NOMO-1 (cell line): Measurements from ENCODE around the gene SNX8.
"Not testable (repeated sequence)": the region's sequence is repeated elsewhere in the genome, so short reads cannot be mapped to it uniquely, and the experiment has no call there.

Source experiments
- DNase-seq, 2 experiments: peaks; one replicate each; lab custom pipeline; 2025; ENCODE audit not compliant: unreplicated experiment in 2 of 2; lab: John Stamatoyannopoulos, UW

SNX8 gene

GRCh38 chr7:2295936-2296620 lies 18.2 kb downstream of the SNX8 start:
- DNase-seq: no peak

GRCh38 chr7:2290877-2291276 lies 23.4 kb downstream of the SNX8 start:
- DNase-seq: no peak

- no peak for DNase-seq
These were observed 24.6 kb downstream of the SNX8 start for GRCh38 chr7:2289621-2290020.

GRCh38 chr7:2289111-2289586 lies 25.1 kb downstream of the SNX8 start:
- no peak for DNase-seq

GRCh38 chr7:2288503-2288902 lies 25.7 kb downstream of the SNX8 start:
- DNase-seq: no peak

GRCh38 chr7:2287745-2288144 lies 26.5 kb downstream of the SNX8 start:
- DNase-seq: no peak

GRCh38 chr7:2283074-2283473 lies 31.2 kb downstream of the SNX8 start:
- DNase-seq: no peak

GRCh38 chr7:2282185-2282751 lies 32.0 kb downstream of the SNX8 start:
- no peak for DNase-seq

- DNase-seq: no peak
These were observed 32.7 kb downstream of the SNX8 start for GRCh38 chr7:2281541-2281940.

- DNase-seq: no peak
These were observed 33.8 kb downstream of the SNX8 start for GRCh38 chr7:2280424-2280823.

- no peak for DNase-seq
These were observed 34.3 kb downstream of the SNX8 start for GRCh38 chr7:2279896-2280295.

- DNase-seq: no peak
These were observed 36.2 kb downstream of the SNX8 start for GRCh38 chr7:2278026-2278425.

GRCh38 chr7:2276107-2276506 lies 38.1 kb downstream of the SNX8 start:
- no peak for DNase-seq

GRCh38 chr7:2275101-2275500 lies 39.1 kb downstream of the SNX8 start:
- DNase-seq: no peak

GRCh38 chr7:2274666-2275065 lies 39.6 kb downstream of the SNX8 start:
- no peak for DNase-seq

- DNase-seq: no peak
These were observed 40.4 kb downstream of the SNX8 start for GRCh38 chr7:2273866-2274265.

GRCh38 chr7:2272031-2272430 lies 42.2 kb downstream of the SNX8 start:
- no peak for DNase-seq

GRCh38 chr7:2271273-2272026 lies 42.8 kb downstream of the SNX8 start:
- DNase-seq: no peak

GRCh38 chr7:2270495-2270894 lies 43.7 kb downstream of the SNX8 start:
- DNase-seq: no peak

- no peak for DNase-seq
These were observed 44.2 kb downstream of the SNX8 start for GRCh38 chr7:2269991-2270460.

- not testable (repeated sequence) for DNase-seq
These were observed 44.9 kb downstream of the SNX8 start for GRCh38 chr7:2269089-2269990.
